IPS DF 6.9 (cell line): ENCODE results near the gene UGCG.

ENCODE experiments used
- DNase-seq: peaks from one replicate; pipeline ENCODE4 v3.0.0-alpha.2; 2013; ENCODE audit warnings: low read depth, low spot score
- H3K27ac ChIP-seq: one replicate; pipeline ENCODE4 v1.5.1; 2013; ENCODE audit warnings: low read length, control low read depth
- H3K27me3 ChIP-seq: 2 replicates; pipeline ENCODE4 v1.6.1; 2013; ENCODE audit warnings: mild to moderate bottlenecking, low read length; ENCODE audit not compliant: control insufficient read depth, insufficient read depth
- H3K36me3 ChIP-seq: 2 replicates; pipeline ENCODE4 v1.6.1; 2013; ENCODE audit warnings: low read length; ENCODE audit not compliant: control insufficient read depth, insufficient read depth
- H3K4me1 ChIP-seq: 2 replicates; pipeline ENCODE4 v1.6.1; 2013; ENCODE audit warnings: low read length; ENCODE audit not compliant: control insufficient read depth, insufficient read depth
- H3K4me3 ChIP-seq: 2 replicates; pipeline ENCODE4 v1.5.1; 2013; ENCODE audit warnings: mild to moderate bottlenecking, low read length
- H3K9me3 ChIP-seq: 2 replicates; pipeline ENCODE4 v1.6.1; 2013; ENCODE audit warnings: low read length, inconsistent platforms; ENCODE audit not compliant: control insufficient read depth, insufficient read depth
- WGBS: extraction: QIAGEN DNeasy Blood & Tissue Kit; methylation state at CpG from one replicate; pipeline ENCODE4 v1.1.7; 2013; ENCODE audit warnings: mixed read lengths, missing lambda C conversion rate; ENCODE audit not compliant: insufficient read length, insufficient coverage; 5-methylcytosine and 5-hydroxymethylcytosine counted together

The UGCG gene

DNA sequence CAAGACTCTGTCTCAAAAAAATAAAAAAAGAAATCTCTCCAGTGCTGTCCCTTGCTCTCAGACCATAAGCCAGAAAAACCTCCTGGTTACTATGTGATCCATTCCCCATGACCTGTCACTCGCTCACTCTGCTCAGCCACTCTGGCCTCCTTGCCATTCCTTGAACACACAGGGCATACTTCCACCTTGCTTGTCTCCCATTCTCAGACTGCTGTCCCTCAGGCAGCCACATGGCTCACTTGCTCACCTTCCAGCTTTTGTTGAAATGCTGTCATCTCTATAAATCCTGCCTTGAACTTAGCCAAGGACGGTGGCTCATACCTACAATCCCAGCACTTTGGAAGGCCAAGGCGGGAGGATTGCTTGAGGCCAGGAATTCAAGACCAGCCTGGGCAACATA is 82.9 kb downstream of the UGCG start:
- WGBS, result no CpG with 5 or more reads among the region's 3 CpGs
- Histone ChIP-seq H3K27me3 (no peaks in the 10 kb centered on the region), H3K4me3 (no peak overlapping the region), H3K9me3 (no peaks in the 10 kb centered on the region), H3K36me3 (no peaks in the 10 kb centered on the region), H3K4me1 (no peaks in the 10 kb centered on the region), H3K27ac (no peak overlapping the region)
- DNase-seq, result no peak

DNA sequence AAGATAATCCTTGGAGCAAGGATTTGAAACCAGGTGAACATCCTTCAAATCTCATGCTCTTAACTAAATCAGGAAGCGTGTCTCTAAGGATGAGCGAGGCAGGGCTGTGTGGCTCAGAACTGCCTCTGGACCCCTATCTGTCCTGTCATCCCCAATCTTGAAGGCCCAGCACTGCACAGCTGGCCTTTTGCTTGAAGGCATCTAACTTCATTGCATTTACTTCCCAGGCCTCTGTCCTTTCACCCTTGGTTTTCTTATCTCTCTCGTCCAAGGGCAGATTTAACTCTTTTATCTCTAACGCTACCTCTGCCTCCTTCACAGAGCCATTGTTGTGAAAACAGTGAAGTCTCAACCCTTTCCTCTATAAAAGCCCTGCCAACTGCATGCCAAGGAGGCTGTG is 83.8 kb downstream of the UGCG start:
- Histone ChIP-seq H3K4me1 (no peaks in the 10 kb centered on the region), H3K27me3 (no peaks in the 10 kb centered on the region), H3K27ac (no peak overlapping the region), H3K9me3 (no peaks in the 10 kb centered on the region), H3K4me3 (no peak overlapping the region), H3K36me3 (no peaks in the 10 kb centered on the region)
- WGBS, result no CpG with 5 or more reads among the region's 4 CpGs
- DNase-seq, result no peak

DNA sequence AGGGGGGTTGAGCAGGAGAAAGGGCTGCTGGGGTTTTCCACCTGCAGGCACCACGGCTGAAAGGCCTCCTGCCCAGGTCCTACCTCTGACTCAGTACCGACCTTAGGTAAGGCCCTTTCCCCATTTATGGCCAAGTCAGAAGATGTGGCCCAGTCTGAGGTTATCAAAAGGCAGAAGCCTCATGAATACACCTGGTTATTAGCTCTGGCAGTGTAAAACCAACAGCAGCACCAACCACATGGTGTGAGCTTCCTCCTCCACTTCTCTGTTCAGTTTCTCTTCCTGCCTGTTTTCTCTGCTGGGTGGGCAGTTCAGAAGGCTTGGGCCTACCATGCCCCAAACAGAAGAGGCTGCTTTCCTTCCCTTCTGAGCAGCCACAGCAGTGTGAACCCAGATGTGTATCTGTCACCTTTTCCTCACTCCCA is 86.9 kb downstream of the UGCG start:
- DNase-seq, result no peak
- no peaks in the 10 kb centered on the region for H3K27me3 ChIP-seq
- no peaks in the 10 kb centered on the region for H3K9me3 ChIP-seq
- no peaks in the 10 kb centered on the region for H3K36me3 ChIP-seq
- H3K4me1 ChIP-seq, result no peaks in the 10 kb centered on the region
- no peak overlapping the region for H3K27ac ChIP-seq
- no peak overlapping the region for H3K4me3 ChIP-seq
- WGBS, result no CpG with 5 or more reads among the region's 2 CpGs

DNA sequence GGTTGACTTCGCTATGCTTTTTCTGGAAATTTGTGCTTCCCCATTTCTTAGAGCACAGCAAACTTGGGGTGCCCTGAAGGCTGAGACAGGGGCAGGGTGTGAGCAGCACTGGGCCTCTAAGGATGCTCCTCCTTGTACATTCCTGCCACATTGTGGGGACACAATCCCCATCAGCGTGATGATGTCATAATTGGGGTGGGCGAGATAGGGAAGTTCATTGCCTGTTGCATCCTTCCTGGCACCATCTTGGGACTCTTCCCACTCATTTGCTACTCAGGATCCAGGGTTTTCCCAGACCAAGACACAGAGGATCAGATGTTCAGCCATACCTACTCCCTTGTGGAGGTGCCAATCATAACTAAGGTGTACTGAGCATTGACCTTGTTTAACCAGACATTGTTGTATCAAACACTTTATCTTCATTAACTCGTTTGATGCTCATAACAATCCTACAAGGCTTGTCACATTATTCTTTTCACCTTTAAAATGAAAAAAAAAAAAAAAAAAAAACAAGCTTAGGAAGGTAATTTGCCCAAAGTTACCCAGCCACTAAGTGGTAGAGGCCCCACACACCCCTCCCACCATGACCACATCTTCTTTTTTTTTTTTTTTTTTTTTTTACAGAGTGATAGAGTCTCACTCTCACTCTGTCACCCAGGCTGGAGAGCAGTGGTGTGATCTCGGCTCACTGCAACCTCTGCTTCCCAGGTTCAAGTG is 87.6 kb downstream of the UGCG start:
- H3K27me3 ChIP-seq, result no peaks in the 10 kb centered on the region
- H3K27ac ChIP-seq, result no peak overlapping the region
- H3K9me3 ChIP-seq, result no peaks in the 10 kb centered on the region
- H3K4me1 ChIP-seq, result no peaks in the 10 kb centered on the region
- H3K4me3 ChIP-seq, result no peak overlapping the region
- WGBS, result no CpG with 5 or more reads among the region's 5 CpGs
- no peak for DNase-seq
- H3K36me3 ChIP-seq, result no peaks in the 10 kb centered on the region
